ENCODE results near the gene MFAP1. TPM values are rescaled to one million over a fixed set of nuclear protein-coding genes. Genes with fewer than 3 reads are reported as not detected.

MFAP1 gene
- total RNA-seq, 1 donor from 2014 or later = 21.9 TPM

DNA sequence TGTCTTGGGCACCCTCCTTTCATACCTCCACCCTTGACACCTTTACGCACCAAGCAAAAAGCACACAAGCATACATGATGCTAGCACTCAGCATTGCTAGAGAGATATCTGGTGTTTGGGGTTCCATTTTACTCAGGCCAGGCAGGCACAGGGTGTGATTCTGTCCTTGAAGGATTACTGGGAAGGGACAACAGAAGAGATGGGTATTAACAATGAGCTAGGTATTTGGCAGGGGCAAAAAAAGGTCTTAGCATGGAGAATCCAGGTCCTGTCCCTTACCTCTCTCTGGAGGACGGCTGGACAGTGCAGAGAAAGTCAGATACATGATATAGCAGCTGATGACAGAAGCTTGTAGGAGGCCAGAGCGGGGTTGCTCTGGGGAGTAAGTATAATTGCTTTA, 27.9 kb downstream of the MFAP1 start:
- Histone ChIP-seq H3K36me3 (ENCODE audit: control insufficient read depth in 3 of 3, insufficient read depth in 3 of 3, low read length in 3 of 3) (peaks cover 40 to 56% (median 55%) of the 10 kb centered on the region in 3 donors), H3K9me3 (ENCODE audit: control insufficient read depth in 3 of 3, low read length in 3 of 3) (no peaks in the 10 kb centered on the region), H3K27ac (ENCODE audit: low read depth, low read length) (no peak overlapping the region), H3K9ac (ENCODE audit: low read depth in 1 of 3, low read length in 3 of 3) (peak overlapping the region in 1 of 3 donors; percentile 63), H3K4me1 (ENCODE audit: control insufficient read depth in 3 of 3, insufficient read depth in 3 of 3, low read length in 3 of 3) (peaks cover 59 to 75% (median 67%) of the 10 kb centered on the region in 3 donors), H3K4me3 (ENCODE audit: low read length in 3 of 3) (no peak overlapping the region), H3K27me3 (ENCODE audit: control insufficient read depth in 3 of 3, insufficient read depth in 3 of 3, low read length in 3 of 3) (no peaks in the 10 kb centered on the region)

GRCh38 chr15:43795997-43796396, 28.5 kb downstream of the MFAP1 start:
- Histone ChIP-seq H3K27me3 (ENCODE audit: control insufficient read depth in 3 of 3, insufficient read depth in 3 of 3, low read length in 3 of 3) (no peaks in the 10 kb centered on the region), H3K36me3 (ENCODE audit: control insufficient read depth in 3 of 3, insufficient read depth in 3 of 3, low read length in 3 of 3) (peaks cover 38 to 56% (median 53%) of the 10 kb centered on the region in 3 donors), H3K9me3 (ENCODE audit: control insufficient read depth in 3 of 3, low read length in 3 of 3) (no peaks in the 10 kb centered on the region), H3K4me1 (ENCODE audit: control insufficient read depth in 3 of 3, insufficient read depth in 3 of 3, low read length in 3 of 3) (peaks cover 54 to 76% (median 63%) of the 10 kb centered on the region in 3 donors), H3K4me3 (ENCODE audit: low read length in 3 of 3) (peak overlapping the region in 1 of 3 donors; percentile 5), H3K9ac (ENCODE audit: low read depth in 1 of 3, low read length in 3 of 3) (no peak overlapping the region), H3K27ac (ENCODE audit: low read depth, low read length) (no peak overlapping the region)

- H3K9me3 ChIP-seq (ENCODE audit: control insufficient read depth in 3 of 3, low read length in 3 of 3) = no peaks in the 10 kb centered on the region
- no peak overlapping the region for H3K9ac ChIP-seq (ENCODE audit: low read depth in 1 of 3, low read length in 3 of 3)
- peak overlapping the region; percentile 99 for H3K27ac ChIP-seq (ENCODE audit: low read depth, low read length)
- H3K4me3 ChIP-seq (ENCODE audit: low read length in 3 of 3) = peak overlapping the region in 2 of 3 donors; percentile 8 to 35
- peaks cover 51 to 74% (median 59%) of the 10 kb centered on the region in 3 donors for H3K4me1 ChIP-seq (ENCODE audit: control insufficient read depth in 3 of 3, insufficient read depth in 3 of 3, low read length in 3 of 3)
- no peaks in the 10 kb centered on the region for H3K27me3 ChIP-seq (ENCODE audit: control insufficient read depth in 3 of 3, insufficient read depth in 3 of 3, low read length in 3 of 3)
- peaks cover 38 to 56% (median 53%) of the 10 kb centered on the region in 3 donors for H3K36me3 ChIP-seq (ENCODE audit: control insufficient read depth in 3 of 3, insufficient read depth in 3 of 3, low read length in 3 of 3)
Observed at GRCh38 chr15:43795197-43795596, 29.3 kb downstream of the MFAP1 start.

DNA sequence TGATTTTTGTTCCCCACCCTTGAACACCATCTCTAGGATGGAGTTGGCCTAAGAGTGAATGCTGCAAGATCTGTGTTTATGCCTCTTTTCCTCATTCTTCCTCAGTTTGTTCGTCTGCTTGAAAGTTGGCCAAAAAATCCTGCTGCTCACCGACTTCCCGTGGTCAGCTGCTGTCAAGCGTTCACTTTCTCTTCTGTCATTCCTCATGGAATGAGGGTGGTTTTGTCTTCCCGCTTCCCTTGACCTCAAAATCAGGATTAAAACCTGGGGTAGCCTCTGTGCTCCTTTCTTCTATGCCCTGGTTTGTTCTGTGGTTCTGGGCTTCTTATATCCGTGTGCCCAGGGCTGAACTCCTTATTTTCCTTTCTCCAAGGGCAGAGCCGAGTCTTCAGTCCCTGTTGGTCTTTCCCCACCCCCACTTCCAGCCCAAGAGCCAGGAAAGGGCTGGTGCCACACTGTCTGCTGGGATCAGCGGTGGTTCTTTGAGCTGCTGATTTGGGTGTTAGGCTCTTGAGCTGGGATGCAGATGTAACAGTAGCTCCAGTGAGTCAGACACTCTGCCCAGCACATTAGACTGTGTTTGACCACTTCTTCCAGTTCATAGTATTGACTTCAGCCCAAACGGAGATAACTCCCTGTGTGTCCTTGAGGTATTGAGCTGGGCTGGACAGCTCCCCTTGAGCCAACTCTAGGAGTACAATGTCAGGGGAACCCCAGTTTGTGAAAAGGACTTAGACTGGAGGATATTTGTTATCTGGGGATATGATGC, 30.0 kb downstream of the MFAP1 start:
- Histone ChIP-seq H3K36me3 (ENCODE audit: control insufficient read depth in 3 of 3, insufficient read depth in 3 of 3, low read length in 3 of 3) (peaks cover 37 to 50% (median 47%) of the 10 kb centered on the region in 3 donors), H3K9ac (ENCODE audit: low read depth in 1 of 3, low read length in 3 of 3) (peak overlapping the region; percentile 22 to 100 (median 100)), H3K9me3 (ENCODE audit: control insufficient read depth in 3 of 3, low read length in 3 of 3) (no peaks in the 10 kb centered on the region), H3K4me3 (ENCODE audit: low read length in 3 of 3) (peak overlapping the region in 2 of 3 donors; percentile 93 to 100), H3K4me1 (ENCODE audit: control insufficient read depth in 3 of 3, insufficient read depth in 3 of 3, low read length in 3 of 3) (peaks cover 45 to 67% (median 52%) of the 10 kb centered on the region in 3 donors), H3K27me3 (ENCODE audit: control insufficient read depth in 3 of 3, insufficient read depth in 3 of 3, low read length in 3 of 3) (no peaks in the 10 kb centered on the region), H3K27ac (ENCODE audit: low read depth, low read length) (peak overlapping the region; percentile 99)

DNA sequence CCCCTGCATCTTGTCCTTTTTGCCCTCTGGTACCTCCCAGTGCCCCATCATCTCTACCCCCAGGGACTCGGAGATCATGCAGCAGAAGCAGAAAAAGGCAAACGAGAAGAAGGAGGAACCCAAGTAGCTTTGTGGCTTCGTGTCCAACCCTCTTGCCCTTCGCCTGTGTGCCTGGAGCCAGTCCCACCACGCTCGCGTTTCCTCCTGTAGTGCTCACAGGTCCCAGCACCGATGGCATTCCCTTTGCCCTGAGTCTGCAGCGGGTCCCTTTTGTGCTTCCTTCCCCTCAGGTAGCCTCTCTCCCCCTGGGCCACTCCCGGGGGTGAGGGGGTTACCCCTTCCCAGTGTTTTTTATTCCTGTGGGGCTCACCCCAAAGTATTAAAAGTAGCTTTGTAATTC, 30.8 kb downstream of the MFAP1 start:
- peak overlapping the region; percentile 90 to 100 (median 93) for H3K4me3 ChIP-seq (ENCODE audit: low read length in 3 of 3)
- peaks cover 29 to 43% (median 40%) of the 10 kb centered on the region in 3 donors for H3K36me3 ChIP-seq (ENCODE audit: control insufficient read depth in 3 of 3, insufficient read depth in 3 of 3, low read length in 3 of 3)
- H3K9ac ChIP-seq (ENCODE audit: low read depth in 1 of 3, low read length in 3 of 3) = peak overlapping the region; percentile 100

DNA sequence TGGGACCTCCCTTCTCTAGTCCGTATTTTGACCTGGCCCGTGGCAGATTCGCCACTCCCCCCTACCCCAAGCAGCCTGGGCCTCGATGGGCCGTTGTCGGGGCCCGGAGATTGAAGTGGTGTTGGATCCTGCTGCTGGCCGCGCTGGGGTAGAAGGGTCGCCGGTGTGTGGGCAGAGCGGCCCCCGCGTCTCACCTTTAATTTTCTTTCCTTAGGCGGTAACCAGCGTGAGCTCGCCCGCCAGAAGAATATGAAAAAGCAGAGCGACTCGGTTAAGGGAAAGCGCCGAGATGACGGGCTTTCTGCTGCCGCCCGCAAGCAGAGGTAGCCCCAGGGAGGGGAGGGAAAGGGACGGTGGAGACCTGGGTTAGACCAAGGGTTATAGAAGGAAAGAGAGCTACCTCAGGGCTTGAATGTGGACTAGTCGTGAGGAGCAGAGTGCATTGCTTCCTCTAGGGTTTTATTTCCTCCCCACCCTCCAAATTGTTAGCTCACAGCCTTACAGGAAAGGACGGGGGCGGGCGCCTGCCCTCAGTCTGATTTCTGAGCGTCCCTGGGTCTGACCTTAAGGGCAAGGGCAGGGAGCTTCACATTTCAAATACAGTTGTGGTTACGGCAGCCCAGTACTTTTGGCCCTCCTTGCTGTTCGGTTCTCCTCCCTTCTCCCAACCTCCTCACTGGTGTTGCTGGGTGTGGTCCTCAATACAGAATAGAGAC, 31.6 kb downstream of the MFAP1 start:
- H3K4me1 ChIP-seq (ENCODE audit: control insufficient read depth in 3 of 3, insufficient read depth in 3 of 3, low read length in 3 of 3) = peaks cover 40 to 53% (median 41%) of the 10 kb centered on the region in 3 donors
- H3K9ac ChIP-seq (ENCODE audit: low read depth in 1 of 3, low read length in 3 of 3) = peak overlapping the region; percentile 100
- no peaks in the 10 kb centered on the region for H3K9me3 ChIP-seq (ENCODE audit: control insufficient read depth in 3 of 3, low read length in 3 of 3)
- peak overlapping the region; percentile 99 for H3K27ac ChIP-seq (ENCODE audit: low read depth, low read length)
- no peaks in the 10 kb centered on the region for H3K27me3 ChIP-seq (ENCODE audit: control insufficient read depth in 3 of 3, insufficient read depth in 3 of 3, low read length in 3 of 3)
- peak overlapping the region; percentile 90 to 100 (median 93) for H3K4me3 ChIP-seq (ENCODE audit: low read length in 3 of 3)
- H3K36me3 ChIP-seq (ENCODE audit: control insufficient read depth in 3 of 3, insufficient read depth in 3 of 3, low read length in 3 of 3) = peaks cover 29 to 43% (median 38%) of the 10 kb centered on the region in 3 donors

More for the DNA sequence above, 30.8 kb downstream of the MFAP1 start:
- Histone ChIP-seq H3K27ac (ENCODE audit: low read depth, low read length) (peak overlapping the region; percentile 99), H3K27me3 (ENCODE audit: control insufficient read depth in 3 of 3, insufficient read depth in 3 of 3, low read length in 3 of 3) (no peaks in the 10 kb centered on the region), H3K9me3 (ENCODE audit: control insufficient read depth in 3 of 3, low read length in 3 of 3) (no peaks in the 10 kb centered on the region), H3K4me1 (ENCODE audit: control insufficient read depth in 3 of 3, insufficient read depth in 3 of 3, low read length in 3 of 3) (peaks cover 45 to 59% (median 45%) of the 10 kb centered on the region in 3 donors)

- H3K9me3 ChIP-seq (ENCODE audit: control insufficient read depth in 3 of 3, low read length in 3 of 3) = no peaks in the 10 kb centered on the region
- H3K9ac ChIP-seq (ENCODE audit: low read depth in 1 of 3, low read length in 3 of 3) = peak within 1 kb of the TSS; percentile 100
- H3K4me3 ChIP-seq (ENCODE audit: low read length in 3 of 3) = peak within 1 kb of the TSS; percentile 90 to 100 (median 93)
- H3K27me3 ChIP-seq (ENCODE audit: control insufficient read depth in 3 of 3, insufficient read depth in 3 of 3, low read length in 3 of 3) = no peaks in the 10 kb centered on the region
- peak within 1 kb of the TSS; percentile 99 for H3K27ac ChIP-seq (ENCODE audit: low read depth, low read length)
- peaks cover 29 to 41% (median 38%) of the 10 kb centered on the region in 3 donors for H3K36me3 ChIP-seq (ENCODE audit: control insufficient read depth in 3 of 3, insufficient read depth in 3 of 3, low read length in 3 of 3)
- H3K4me1 ChIP-seq (ENCODE audit: control insufficient read depth in 3 of 3, insufficient read depth in 3 of 3, low read length in 3 of 3) = peaks cover 36 to 48% (median 41%) of the 10 kb centered on the region in 3 donors
Observed at GRCh38 chr15:43791993-43792760, 32.3 kb downstream of the MFAP1 start, which contains the start of gene SERF2. SERF2 (plus strand) TSS chr15:43792320; CDS start chr15:43792377, 57 bp downstream.

DNA sequence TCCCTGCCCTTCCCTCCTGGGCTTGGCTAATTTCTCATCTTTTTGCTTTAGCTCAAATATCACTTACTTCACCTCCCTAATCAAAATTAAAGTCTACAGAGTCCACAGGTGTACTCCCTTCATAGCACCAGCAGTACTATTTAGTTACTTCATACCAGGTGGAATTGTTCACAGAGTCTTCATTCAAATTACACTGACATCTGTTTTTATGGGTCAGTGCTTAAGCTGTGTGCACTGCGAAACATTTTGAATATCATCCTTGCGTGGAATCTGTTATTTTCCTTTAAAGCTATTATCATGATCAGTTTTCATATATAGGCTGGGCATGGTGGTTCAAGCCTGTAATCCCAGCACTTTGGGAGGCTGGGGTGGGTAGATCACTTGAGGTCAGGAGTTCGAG, 35.1 kb downstream of the MFAP1 start:
- Histone ChIP-seq H3K9ac (ENCODE audit: low read depth in 1 of 3, low read length in 3 of 3) (no peak overlapping the region), H3K9me3 (ENCODE audit: control insufficient read depth in 3 of 3, low read length in 3 of 3) (no peaks in the 10 kb centered on the region), H3K36me3 (ENCODE audit: control insufficient read depth in 3 of 3, insufficient read depth in 3 of 3, low read length in 3 of 3) (peaks cover 2 to 18% (median 12%) of the 10 kb centered on the region in 3 donors), H3K27ac (ENCODE audit: low read depth, low read length) (no peak overlapping the region), H3K4me3 (ENCODE audit: low read length in 3 of 3) (no peak overlapping the region), H3K4me1 (ENCODE audit: control insufficient read depth in 3 of 3, insufficient read depth in 3 of 3, low read length in 3 of 3) (peaks cover 13 to 21% (median 14%) of the 10 kb centered on the region in 3 donors), H3K27me3 (ENCODE audit: control insufficient read depth in 3 of 3, insufficient read depth in 3 of 3, low read length in 3 of 3) (no peaks in the 10 kb centered on the region)

DNA sequence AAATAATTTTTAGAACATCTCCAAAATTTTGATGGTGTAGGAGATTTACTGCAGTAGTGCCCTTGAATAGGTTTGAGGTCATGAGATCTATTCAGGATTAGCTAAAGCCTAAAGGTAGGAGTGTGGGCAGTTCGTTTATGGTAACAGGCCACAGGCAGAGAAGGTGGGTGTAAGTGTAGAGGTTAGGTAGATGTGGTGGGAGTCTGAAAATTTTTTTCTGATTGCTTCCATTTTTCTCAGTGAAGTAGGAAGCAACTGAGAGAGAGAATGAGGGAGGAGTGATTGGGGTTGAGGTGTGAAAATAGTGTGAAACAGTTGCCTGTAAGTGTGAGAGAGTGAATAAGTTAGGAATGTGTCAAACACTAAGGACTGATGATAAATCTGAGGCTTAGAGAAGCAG, 45.5 kb downstream of the MFAP1 start:
- Histone ChIP-seq H3K36me3 (ENCODE audit: control insufficient read depth in 3 of 3, insufficient read depth in 3 of 3, low read length in 3 of 3) (peaks cover 0 to 5% (median 0%) of the 10 kb centered on the region in 3 donors), H3K27ac (ENCODE audit: low read depth, low read length) (no peak overlapping the region), H3K9me3 (ENCODE audit: control insufficient read depth in 3 of 3, low read length in 3 of 3) (no peaks in the 10 kb centered on the region), H3K27me3 (ENCODE audit: control insufficient read depth in 3 of 3, insufficient read depth in 3 of 3, low read length in 3 of 3) (no peaks in the 10 kb centered on the region), H3K4me3 (ENCODE audit: low read length in 3 of 3) (no peak overlapping the region), H3K4me1 (ENCODE audit: control insufficient read depth in 3 of 3, insufficient read depth in 3 of 3, low read length in 3 of 3) (peaks cover 4 to 19% (median 10%) of the 10 kb centered on the region in 3 donors), H3K9ac (ENCODE audit: low read depth in 1 of 3, low read length in 3 of 3) (no peak overlapping the region)
